Kidney (tissue), 14 donors: Measurements from ENCODE around the gene CYP4F12. TPM values are rescaled to one million over a fixed set of nuclear protein-coding genes. Genes with fewer than 3 reads are reported as not detected.

Experiments
- DNase-seq, 5 donors: peaks; one replicate each; pipeline ENCODE4 v3.0.0-alpha.2; 2013 to 2020
- FAIRE-seq: peaks from 2 replicates; lab custom pipeline; 2012; peaks lifted over from hg19 to GRCh38; lab: Jason Lieb, UNC
- H3K27ac ChIP-seq, 2 donors: one replicate each; pipeline ENCODE4 v1.7.0; 2013; ENCODE audit warnings: low read depth in 2 of 2, low read length in 2 of 2, inconsistent platforms in 1 of 2
- H3K27me3 ChIP-seq: one replicate; pipeline ENCODE4 v1.7.1; 2013; ENCODE audit warnings: low read length, inconsistent platforms; ENCODE audit not compliant: control insufficient read depth, insufficient read depth
- H3K36me3 ChIP-seq, 3 donors: one replicate each; pipeline versions ENCODE4 v1.7.0 to v1.7.1; 2013; ENCODE audit warnings: low read length in 3 of 3, control low read depth in 1 of 3, inconsistent platforms in 1 of 3; ENCODE audit not compliant: insufficient read depth in 3 of 3, control insufficient read depth in 2 of 3
- H3K4me1 ChIP-seq, 3 donors: one replicate each; pipeline versions ENCODE4 v1.7.0 to v1.7.1; 2013; ENCODE audit warnings: low read length in 3 of 3, inconsistent platforms in 1 of 3, low read depth in 1 of 3; ENCODE audit not compliant: control insufficient read depth in 2 of 3, insufficient read depth in 2 of 3
- H3K4me3 ChIP-seq, 3 donors: one replicate each; pipeline versions ENCODE4 v1.7.0 to v1.8.1; 2013; ENCODE audit warnings: low read length in 3 of 3, control low read depth in 1 of 3, inconsistent platforms in 1 of 3
- H3K9ac ChIP-seq, 3 donors: one replicate each; pipeline versions ENCODE4 v1.7.0 to v1.7.1; 2013; ENCODE audit warnings: low read length in 3 of 3, control low read depth in 1 of 3, inconsistent platforms in 1 of 3
- H3K9me3 ChIP-seq, 3 donors: one replicate each; pipeline versions ENCODE4 v1.7.0 to v1.7.1; 2013; ENCODE audit warnings: low read length in 3 of 3, control low read depth in 1 of 3, inconsistent platforms in 1 of 3; ENCODE audit not compliant: control insufficient read depth in 2 of 3, insufficient read depth in 1 of 3
- CTCF ChIP-seq: IDR thresholded peaks from 3 replicates; pipeline ENCODE4 v1.5.1; 2012; ENCODE audit warnings: mild to moderate bottlenecking, moderate library complexity, borderline replicate concordance; ENCODE audit not compliant: insufficient read depth; ENCODE audit errors: extremely low read depth
- intact Hi-C: fragments of 100-400 bp; cut with DNase I; formaldehyde crosslinking; loops from one replicate; pipeline ENCODE4 v1.11.1; 2022
- polyA plus RNA-seq: library from polyadenylated mRNA; stranded (reverse); fragments of 350-450 nt; fragmentation: Illumina TruSeq; extraction: RNeasy Lipid Tissue Mini Kit (QIAGEN cat#74804); gene quantifications from one replicate; pipeline ENCODE4 v1.2.3, GENCODE V29; 2014; ENCODE audit warnings: low read depth, low replicate concordance; ENCODE audit not compliant: insufficient read depth
- total RNA-seq: library from RNA; stranded (reverse); fragmentation: NEBNext Ultra II Directional; extraction: Animal tissue kit (Norgen Biotek cat#: 25700); gene quantifications from one replicate; pipeline ENCODE4 v1.2.1, GENCODE V29; 2021
- donor health status: control.
- donor health status: control.
- donor health status: control.
- donor health status: control.
- donor health status: control.
- donor health status: DM: yes; HTN: yes; CAD: no.
- donor health status: Normal renal cell carcinoma (clear cell type).

Gene CYP4F12
- total and polyA plus RNA-seq, 2 donors from 2014 or later: 4.4 to 10.2 TPM

- Histone ChIP-seq H3K36me3 (no peaks in the 10 kb centered on the region), H3K27me3 (no peaks in the 10 kb centered on the region), H3K27ac (no peak overlapping the region), H3K9me3 (no peaks in the 10 kb centered on the region), H3K4me1 (peaks cover 0 to 2% (median 0%) of the 10 kb centered on the region in 3 donors), H3K4me3 (no peak overlapping the region), H3K9ac (no peak overlapping the region)
- DNase-seq (no peak), FAIRE-seq (no peak)
- TF ChIP-seq CTCF: no peak
- intact Hi-C loops: loop anchor here (10.0 kb wide), 1 partner anchor 236 kb away; no protein-coding TSS in a partner anchor
Measured at GRCh38 chr19:15628236-15629002, 44.5 kb upstream of the CYP4F12 start.

GRCh38 chr19:15629003-15629880 is 43.6 kb upstream of the CYP4F12 start:
- peak; percentile 45 to 89 (median 66) for DNase-seq
- H3K4me3 ChIP-seq: no peak overlapping the region
- no peaks in the 10 kb centered on the region for H3K27me3 ChIP-seq
- peak; percentile 87 for TF ChIP-seq CTCF
- H3K27ac ChIP-seq: no peak overlapping the region
- intact Hi-C loops: loop anchor here (10.0 kb wide), 1 partner anchor 236 kb away; no protein-coding TSS in a partner anchor
- H3K9ac ChIP-seq: no peak overlapping the region
- H3K4me1 ChIP-seq: peaks cover 0 to 2% (median 0%) of the 10 kb centered on the region in 3 donors
- no peaks in the 10 kb centered on the region for H3K36me3 ChIP-seq
- H3K9me3 ChIP-seq: no peaks in the 10 kb centered on the region
- no peak for FAIRE-seq

GRCh38 chr19:15631817-15632216 is 41.1 kb upstream of the CYP4F12 start:
- Histone ChIP-seq H3K9ac (no peak overlapping the region), H3K4me3 (no peak overlapping the region), H3K27ac (no peak overlapping the region), H3K36me3 (no peaks in the 10 kb centered on the region), H3K9me3 (no peaks in the 10 kb centered on the region), H3K27me3 (no peaks in the 10 kb centered on the region), H3K4me1 (peaks cover 0 to 2% (median 0%) of the 10 kb centered on the region in 3 donors)
- peak in 2 of 5 donors; percentile 3 to 36 for DNase-seq
- intact Hi-C loops: no loop called here
- no peak for FAIRE-seq
- peak; percentile 47 for TF ChIP-seq CTCF
